Activated CD8-positive, alpha-beta T cell treated with anti-CD3 and anti-CD28 coated beads for 36 hours (primary cell): ENCODE results near the gene CHST11. TPM values are rescaled to one million over a fixed set of nuclear protein-coding genes. Genes with fewer than 3 reads are reported as not detected.

Source experiments
- ATAC-seq: fragments of 200-7000 bp; cut with Tn5 transposase; one replicate; pipeline ENCODE4 v1.10.0; 2021; ENCODE audit warnings: mild to moderate bottlenecking, moderate library complexity
- CTCF ChIA-PET: fragments of 350-600 bp; sonication (Branson Sonifier 250); formaldehyde crosslinking; loops from one replicate; lab custom pipeline; 2021; ENCODE audit warnings: antibody characterized with exemption; lab: Charles Lee
- POLR2A ChIA-PET: fragments of 350-600 bp; sonication (Branson Sonifier 250); formaldehyde crosslinking; loops from one replicate; lab custom pipeline; 2021; ENCODE audit warnings: antibody characterized with exemption; lab: Charles Lee
- DNase-seq: peaks from one replicate; pipeline ENCODE4 v3.0.0-alpha.2; 2020
- H3K27ac Mint-ChIP-seq: one replicate; pipeline ENCODE4 v1.8.0; 2021; ENCODE audit warnings: mild to moderate bottlenecking, mixed read lengths
- H3K27me3 Mint-ChIP-seq: one replicate; pipeline ENCODE4 v1.8.0; 2021; ENCODE audit warnings: mixed read lengths
- H3K36me3 Mint-ChIP-seq: one replicate; pipeline ENCODE4 v1.8.0; 2021; ENCODE audit warnings: low read depth, mixed read lengths
- H3K4me1 Mint-ChIP-seq: one replicate; pipeline ENCODE4 v1.8.0; 2021; ENCODE audit warnings: low read depth, mixed read lengths
- H3K4me3 Mint-ChIP-seq: one replicate; pipeline ENCODE4 v1.8.0; 2021; ENCODE audit warnings: mild to moderate bottlenecking, moderate library complexity, mixed read lengths
- H3K9me3 Mint-ChIP-seq: one replicate; pipeline ENCODE4 v1.8.0; 2021; ENCODE audit warnings: mixed read lengths
- CTCF ChIP-seq: fragments of 200-600 bp; IDR thresholded peaks from one replicate; pipeline ENCODE4 v1.8.0; 2022; ENCODE audit warnings: antibody characterized with exemption, mild to moderate bottlenecking
- intact Hi-C: fragments of 100-400 bp; cut with micrococcal nuclease; formaldehyde crosslinking; loops from one replicate; pipeline ENCODE4 v1.10.0; 2022
- total RNA-seq, 2 experiments: library from RNA; stranded (reverse); gene quantifications; one replicate each; pipeline ENCODE4 v1.2.3, GENCODE V29; 2021

Gene CHST11
- total RNA-seq, 2 experiments from 2014 or later: 30.9 to 33.9 TPM

GRCh38 chr12:104693493-104693892 is 236.7 kb downstream of the CHST11 start:
- no peak overlapping the region for H3K27ac Mint-ChIP-seq
- H3K27me3 Mint-ChIP-seq: no peaks in the 10 kb centered on the region
- DNase-seq (no peak), ATAC-seq (no peak)
- intact Hi-C loops: no loop called here
- POLR2A ChIA-PET: interaction anchor here (1.0 to 1.5 kb wide), 2 partner anchors 9 to 11 kb away, joined by 3 read pairs; no protein-coding TSS in a partner anchor
- no peak overlapping the region for H3K4me3 Mint-ChIP-seq
- H3K36me3 Mint-ChIP-seq: peaks cover 12% of the 10 kb centered on the region
- CTCF ChIA-PET: interaction anchor here (1.2 to 2.0 kb wide), 3 partner anchors 8 to 312 kb away, joined by 4 to 8 read pairs (median 4); no protein-coding TSS in a partner anchor
- peaks cover 54% of the 10 kb centered on the region for H3K4me1 Mint-ChIP-seq
- peaks cover 4% of the 10 kb centered on the region for H3K9me3 Mint-ChIP-seq
- no peak for TF ChIP-seq CTCF

GRCh38 chr12:104694161-104694560 is 237.4 kb downstream of the CHST11 start:
- TF ChIP-seq CTCF: no peak
- Mint-ChIP-seq H3K27me3 (no peaks in the 10 kb centered on the region), H3K27ac (peak overlapping the region; percentile 85), H3K4me3 (no peak overlapping the region), H3K9me3 (peaks cover 4% of the 10 kb centered on the region), H3K4me1 (peaks cover 51% of the 10 kb centered on the region), H3K36me3 (peaks cover 12% of the 10 kb centered on the region)
- intact Hi-C loops: no loop called here
- no peak for ATAC-seq
- ChIA-PET CTCF (interaction anchor here (1.2 to 2.0 kb wide), 4 partner anchors 9 to 312 kb away, joined by 3 to 8 read pairs (median 4); no protein-coding TSS in a partner anchor), POLR2A (interaction anchor here (1.0 to 1.5 kb wide), 2 partner anchors 10 to 12 kb away, joined by 3 read pairs; no protein-coding TSS in a partner anchor)
- no peak for DNase-seq

DNA sequence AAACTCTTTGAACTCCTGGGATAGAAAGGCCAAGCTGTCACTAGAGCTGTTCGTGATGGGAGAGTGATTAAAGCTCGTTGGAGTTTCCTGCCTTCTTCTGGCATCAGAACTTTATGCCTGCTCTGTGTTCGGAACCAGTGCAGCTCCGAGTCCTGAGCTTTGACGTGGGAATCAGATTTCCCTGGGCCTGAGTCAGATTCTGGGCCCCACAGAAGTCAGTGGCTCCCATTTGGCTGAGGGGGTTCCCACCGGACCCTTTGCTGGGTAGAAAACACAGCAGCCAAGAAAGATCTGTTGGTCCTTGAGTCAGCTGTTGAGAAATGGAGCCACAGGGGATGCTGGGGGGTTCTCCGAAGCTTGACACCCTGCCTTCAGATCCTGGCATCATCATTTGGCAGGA is 238.0 kb downstream of the CHST11 start:
- Mint-ChIP-seq H3K27me3 (no peaks in the 10 kb centered on the region), H3K27ac (peak overlapping the region; percentile 85), H3K4me3 (no peak overlapping the region), H3K36me3 (peaks cover 12% of the 10 kb centered on the region), H3K9me3 (peaks cover 4% of the 10 kb centered on the region), H3K4me1 (peaks cover 56% of the 10 kb centered on the region)
- ATAC-seq (no peak), DNase-seq (no peak)
- POLR2A ChIA-PET: interaction anchor here (0.6 to 1.5 kb wide), 4 partner anchors 10 to 237 kb away, joined by 3 to 4 read pairs (median 3); no protein-coding TSS in a partner anchor
- CTCF ChIA-PET: interaction anchor here (1.0 to 2.0 kb wide), 7 partner anchors 9 to 313 kb away, joined by 3 to 8 read pairs (median 4); no protein-coding TSS in a partner anchor
- intact Hi-C loops: no loop called here
- TF ChIP-seq CTCF: no peak

DNA sequence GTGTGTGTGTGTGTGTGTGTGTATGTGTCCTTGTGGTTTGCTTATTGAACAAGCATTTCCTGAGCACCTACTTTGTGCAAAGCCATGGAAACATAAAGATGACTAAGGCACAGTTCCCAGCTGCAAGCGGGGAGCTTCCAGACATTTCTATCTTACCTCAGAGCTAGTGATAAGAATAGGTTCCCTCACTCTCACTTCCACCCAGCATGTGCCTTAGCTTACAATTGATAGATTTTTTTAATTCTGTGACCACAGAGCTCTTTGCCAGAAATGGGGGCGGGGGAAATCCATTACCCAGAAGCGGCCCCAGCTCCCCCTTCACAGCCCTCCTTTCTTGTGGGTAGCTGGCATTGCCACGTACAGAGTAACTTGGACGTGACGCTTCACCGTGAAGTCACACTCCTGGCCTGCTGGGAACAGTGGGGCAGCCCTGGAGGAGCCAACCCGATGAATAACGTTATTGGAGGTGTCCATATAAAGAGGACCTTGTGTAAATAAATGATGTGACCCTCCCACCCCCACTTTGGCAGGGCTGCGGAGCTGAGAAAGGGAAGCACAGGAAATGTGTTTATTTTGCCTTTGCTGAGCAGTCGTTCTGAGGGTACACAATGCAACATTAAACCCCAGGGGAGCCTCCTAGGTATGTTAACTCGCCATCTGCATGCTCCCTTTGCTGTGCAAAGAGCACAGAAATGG is 238.9 kb downstream of the CHST11 start:
- peaks cover 4% of the 10 kb centered on the region for H3K9me3 Mint-ChIP-seq
- H3K4me1 Mint-ChIP-seq: peaks cover 59% of the 10 kb centered on the region
- POLR2A ChIA-PET: interaction anchor here (0.5 to 1.4 kb wide), 8 partner anchors 8 to 368 kb away, joined by 3 to 6 read pairs (median 3); no protein-coding TSS in a partner anchor
- ATAC-seq (peak; percentile 89), DNase-seq (peak; percentile 95)
- CTCF ChIA-PET: interaction anchor here (1.0 to 2.0 kb wide), 6 partner anchors 9 to 314 kb away, joined by 3 to 8 read pairs (median 4); no protein-coding TSS in a partner anchor
- peaks cover 10% of the 10 kb centered on the region for H3K36me3 Mint-ChIP-seq
- no peaks in the 10 kb centered on the region for H3K27me3 Mint-ChIP-seq
- peak overlapping the region; percentile 43 for H3K4me3 Mint-ChIP-seq
- no peak for TF ChIP-seq CTCF
- intact Hi-C loops: no loop called here
- H3K27ac Mint-ChIP-seq: peak overlapping the region; percentile 85
